NT2/D1 (cell line): ENCODE results near the gene SETMAR.

ENCODE experiments used
- YY1 ChIP-seq: IDR thresholded peaks from 2 replicates; pipeline ENCODE4 v1.6.1; 2011; ENCODE audit not compliant: insufficient read length, insufficient read depth
- ZNF274 ChIP-seq: IDR thresholded peaks from 2 replicates; pipeline ENCODE4 v1.6.1; 2011; ENCODE audit warnings: mild to moderate bottlenecking, low read depth, low read length

GRCh38 chr3:4332991-4333390 is 29.8 kb downstream of the SETMAR start:
- TF ChIP-seq YY1 (no peak), ZNF274 (no peak)
